Astrocyte (in vitro differentiated cells and primary cell): ENCODE results near the gene TRABD2A. TPM values are rescaled to one million over a fixed set of nuclear protein-coding genes. Genes with fewer than 3 reads are reported as not detected.

Experiments used
- DNase-seq: peaks from one replicate; pipeline ENCODE4 v3.0.0-alpha.2; 2010; ENCODE audit warnings: low read depth
- FAIRE-seq: peaks from 2 replicates; lab custom pipeline; 2011; peaks lifted over from hg19 to GRCh38; lab: Jason Lieb, UNC
- H2AFZ ChIP-seq: 2 replicates; pipeline ENCODE4 v1.6.0; 2012; ENCODE audit warnings: low read depth, low read length, inconsistent platforms
- H3K27ac ChIP-seq: 2 replicates; pipeline ENCODE4 v1.5.1; 2011; ENCODE audit warnings: low read depth, low read length, inconsistent platforms
- H3K27me3 ChIP-seq: 2 replicates; pipeline ENCODE4 v1.6.0; 2011; ENCODE audit warnings: low read length, inconsistent platforms; ENCODE audit not compliant: insufficient read depth
- H3K36me3 ChIP-seq: 2 replicates; pipeline ENCODE4 v1.5.1; 2011; ENCODE audit warnings: low read length, inconsistent platforms; ENCODE audit not compliant: insufficient read depth
- H3K4me1 ChIP-seq: 2 replicates; pipeline ENCODE4 v1.5.1; 2011; ENCODE audit warnings: low read length, inconsistent platforms; ENCODE audit not compliant: insufficient read depth
- H3K4me2 ChIP-seq: 2 replicates; pipeline ENCODE4 v1.6.0; 2012; ENCODE audit warnings: low read length, inconsistent platforms
- H3K4me3 ChIP-seq: 2 replicates; pipeline ENCODE4 v1.5.1; 2011; ENCODE audit warnings: low read depth, mild to moderate bottlenecking, low read length, inconsistent platforms; ENCODE audit not compliant: insufficient read depth
- H3K79me2 ChIP-seq: 2 replicates; pipeline ENCODE4 v1.6.0; 2012; ENCODE audit warnings: mild to moderate bottlenecking, low read length, inconsistent platforms; ENCODE audit not compliant: insufficient read depth
- H3K9ac ChIP-seq: 2 replicates; pipeline ENCODE4 v1.6.0; 2012; ENCODE audit warnings: mild to moderate bottlenecking, low read length, inconsistent platforms
- H3K9me3 ChIP-seq: 2 replicates; pipeline ENCODE4 v1.5.1; 2012; ENCODE audit warnings: low read depth, mild to moderate bottlenecking, low read length, inconsistent platforms; ENCODE audit not compliant: insufficient read depth
- H4K20me1 ChIP-seq: 2 replicates; pipeline ENCODE4 v1.6.0; 2012; ENCODE audit warnings: low read length, inconsistent platforms; ENCODE audit not compliant: insufficient read depth
- H3K27ac Mint-ChIP-seq: one replicate; pipeline ENCODE4 v1.8.0; 2021; ENCODE audit warnings: mild to moderate bottlenecking, mixed read lengths; ENCODE audit not compliant: unreplicated experiment
- H3K27me3 Mint-ChIP-seq: one replicate; pipeline ENCODE4 v1.8.0; 2021; ENCODE audit warnings: low read depth, mixed read lengths; ENCODE audit not compliant: unreplicated experiment
- H3K36me3 Mint-ChIP-seq: one replicate; pipeline ENCODE4 v1.8.0; 2021; ENCODE audit warnings: low read depth, mixed read lengths; ENCODE audit not compliant: unreplicated experiment
- H3K4me1 Mint-ChIP-seq: one replicate; pipeline ENCODE4 v1.8.0; 2021; ENCODE audit warnings: low read depth, mixed read lengths; ENCODE audit not compliant: unreplicated experiment
- H3K4me3 Mint-ChIP-seq: one replicate; pipeline ENCODE4 v1.8.0; 2021; ENCODE audit warnings: mild to moderate bottlenecking, moderate library complexity, mixed read lengths; ENCODE audit not compliant: unreplicated experiment
- H3K9me3 Mint-ChIP-seq: one replicate; pipeline ENCODE4 v1.8.0; 2021; ENCODE audit warnings: mild to moderate bottlenecking, mixed read lengths; ENCODE audit not compliant: unreplicated experiment
- CTCF ChIP-seq: IDR thresholded peaks from 2 replicates; pipeline ENCODE4 v1.5.1; 2011; ENCODE audit warnings: low read depth, mild to moderate bottlenecking, inconsistent platforms, low read length, moderate library complexity; ENCODE audit not compliant: insufficient read depth
- EZH2 ChIP-seq: IDR thresholded peaks from 2 replicates; pipeline ENCODE4 v1.6.1; 2012; ENCODE audit warnings: mild to moderate bottlenecking, low read length, inconsistent platforms; ENCODE audit not compliant: insufficient read depth
- total RNA-seq: library from RNA; stranded (reverse); gene quantifications from 2 replicates; pipeline ENCODE4 v1.2.1, GENCODE V29; 2021

The TRABD2A gene
- total RNA-seq, 1 donor from 2014 or later = 2.6 TPM

- Histone ChIP-seq H2AFZ (no peak overlapping the region), H3K27ac (no peak overlapping the region), H3K9ac (no peak overlapping the region), H4K20me1 (peaks cover 9% of the 10 kb centered on the region), H3K36me3 (peaks cover 3% of the 10 kb centered on the region), H3K9me3 (no peaks in the 10 kb centered on the region), H3K79me2 (peaks cover 12% of the 10 kb centered on the region), H3K27me3 (no peaks in the 10 kb centered on the region), H3K4me3 (no peak overlapping the region), H3K4me1 (peaks cover 20% of the 10 kb centered on the region), H3K4me2 (no peak overlapping the region)
- Mint-ChIP-seq H3K36me3 (peaks cover 6% of the 10 kb centered on the region), H3K4me1 (peaks cover 21% of the 10 kb centered on the region), H3K27me3 (no peaks in the 10 kb centered on the region), H3K9me3 (no peaks in the 10 kb centered on the region), H3K4me3 (no peak overlapping the region), H3K27ac (peak overlapping the region; percentile 59)
- FAIRE-seq = no peak
- no peak for TF ChIP-seq EZH2
- TF ChIP-seq CTCF = no peak
- DNase-seq = peak; percentile 93
Measured at GRCh38 chr2:84901593-84902120, 20.8 kb upstream of the TRABD2A start.

GRCh38 chr2:84900971-84901370, 20.1 kb upstream of the TRABD2A start:
- Mint-ChIP-seq H3K4me1 (peaks cover 23% of the 10 kb centered on the region), H3K9me3 (no peaks in the 10 kb centered on the region), H3K36me3 (peaks cover under 1% of the 10 kb centered on the region), H3K27ac (peak overlapping the region; percentile 27), H3K4me3 (no peak overlapping the region), H3K27me3 (no peaks in the 10 kb centered on the region)
- Histone ChIP-seq H3K9ac (no peak overlapping the region), H3K79me2 (peaks cover 5% of the 10 kb centered on the region), H3K36me3 (no peaks in the 10 kb centered on the region), H3K9me3 (no peaks in the 10 kb centered on the region), H3K4me1 (peaks cover 20% of the 10 kb centered on the region), H3K27ac (no peak overlapping the region), H2AFZ (no peak overlapping the region), H4K20me1 (peaks cover 2% of the 10 kb centered on the region), H3K4me3 (no peak overlapping the region), H3K27me3 (no peaks in the 10 kb centered on the region), H3K4me2 (no peak overlapping the region)
- FAIRE-seq (no peak), DNase-seq (no peak)
- TF ChIP-seq EZH2 = no peak
- TF ChIP-seq CTCF = no peak
